HL-60 (cell line): Measurements from ENCODE around the gene FCHO2.

Experiments
- GABPA ChIP-seq: IDR thresholded peaks from 2 replicates; pipeline ENCODE4 v1.6.1; 2012; ENCODE audit warnings: low read depth
- POLR2AphosphoS5 ChIP-seq: IDR thresholded peaks from 2 replicates; pipeline ENCODE4 v1.6.1; 2012; ENCODE audit warnings: low read depth
- SPI1 ChIP-seq: IDR thresholded peaks from 2 replicates; pipeline ENCODE4 v1.6.1; 2012; ENCODE audit warnings: low read depth, mild to moderate bottlenecking, borderline replicate concordance
- TF ChIP-seq, protein P1 (sequence below): IDR thresholded peaks from one replicate; pipeline ENCODE4 v1.5.1; 2011; ENCODE audit warnings: low read length, control low read depth, inconsistent platforms; ENCODE audit not compliant: insufficient read depth
- TF ChIP-seq, protein P2 (sequence below): IDR thresholded peaks from 2 replicates; pipeline ENCODE4 v1.6.1; 2012; ENCODE audit warnings: low read depth; ENCODE audit not compliant: insufficient replicate concordance

DNA sequence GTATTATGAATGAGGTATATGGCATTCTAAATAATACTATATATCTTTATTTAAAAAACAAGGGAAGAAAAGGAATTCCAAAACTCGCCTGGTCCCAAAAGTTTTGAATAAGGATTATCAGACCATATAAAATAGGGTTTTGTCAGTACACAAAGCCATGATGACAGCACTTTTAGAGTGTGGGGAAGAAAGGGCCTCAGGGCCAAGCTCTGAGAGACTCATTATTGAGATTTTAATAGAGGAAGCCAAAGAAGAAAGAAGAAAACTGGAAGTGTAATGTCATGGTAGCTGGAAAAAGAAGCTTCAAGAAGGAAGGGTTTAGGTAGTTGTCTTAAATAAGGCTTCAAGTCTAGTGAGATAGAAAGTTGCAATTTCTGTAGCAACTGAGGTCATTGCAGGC is 53.0 kb downstream of the FCHO2 start:
- TF ChIP-seq, protein P1, sequence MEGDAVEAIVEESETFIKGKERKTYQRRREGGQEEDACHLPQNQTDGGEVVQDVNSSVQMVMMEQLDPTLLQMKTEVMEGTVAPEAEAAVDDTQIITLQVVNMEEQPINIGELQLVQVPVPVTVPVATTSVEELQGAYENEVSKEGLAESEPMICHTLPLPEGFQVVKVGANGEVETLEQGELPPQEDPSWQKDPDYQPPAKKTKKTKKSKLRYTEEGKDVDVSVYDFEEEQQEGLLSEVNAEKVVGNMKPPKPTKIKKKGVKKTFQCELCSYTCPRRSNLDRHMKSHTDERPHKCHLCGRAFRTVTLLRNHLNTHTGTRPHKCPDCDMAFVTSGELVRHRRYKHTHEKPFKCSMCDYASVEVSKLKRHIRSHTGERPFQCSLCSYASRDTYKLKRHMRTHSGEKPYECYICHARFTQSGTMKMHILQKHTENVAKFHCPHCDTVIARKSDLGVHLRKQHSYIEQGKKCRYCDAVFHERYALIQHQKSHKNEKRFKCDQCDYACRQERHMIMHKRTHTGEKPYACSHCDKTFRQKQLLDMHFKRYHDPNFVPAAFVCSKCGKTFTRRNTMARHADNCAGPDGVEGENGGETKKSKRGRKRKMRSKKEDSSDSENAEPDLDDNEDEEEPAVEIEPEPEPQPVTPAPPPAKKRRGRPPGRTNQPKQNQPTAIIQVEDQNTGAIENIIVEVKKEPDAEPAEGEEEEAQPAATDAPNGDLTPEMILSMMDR, result no peak
- no peak for TF ChIP-seq POLR2AphosphoS5
- no peak for TF ChIP-seq GABPA
- TF ChIP-seq, protein P2, sequence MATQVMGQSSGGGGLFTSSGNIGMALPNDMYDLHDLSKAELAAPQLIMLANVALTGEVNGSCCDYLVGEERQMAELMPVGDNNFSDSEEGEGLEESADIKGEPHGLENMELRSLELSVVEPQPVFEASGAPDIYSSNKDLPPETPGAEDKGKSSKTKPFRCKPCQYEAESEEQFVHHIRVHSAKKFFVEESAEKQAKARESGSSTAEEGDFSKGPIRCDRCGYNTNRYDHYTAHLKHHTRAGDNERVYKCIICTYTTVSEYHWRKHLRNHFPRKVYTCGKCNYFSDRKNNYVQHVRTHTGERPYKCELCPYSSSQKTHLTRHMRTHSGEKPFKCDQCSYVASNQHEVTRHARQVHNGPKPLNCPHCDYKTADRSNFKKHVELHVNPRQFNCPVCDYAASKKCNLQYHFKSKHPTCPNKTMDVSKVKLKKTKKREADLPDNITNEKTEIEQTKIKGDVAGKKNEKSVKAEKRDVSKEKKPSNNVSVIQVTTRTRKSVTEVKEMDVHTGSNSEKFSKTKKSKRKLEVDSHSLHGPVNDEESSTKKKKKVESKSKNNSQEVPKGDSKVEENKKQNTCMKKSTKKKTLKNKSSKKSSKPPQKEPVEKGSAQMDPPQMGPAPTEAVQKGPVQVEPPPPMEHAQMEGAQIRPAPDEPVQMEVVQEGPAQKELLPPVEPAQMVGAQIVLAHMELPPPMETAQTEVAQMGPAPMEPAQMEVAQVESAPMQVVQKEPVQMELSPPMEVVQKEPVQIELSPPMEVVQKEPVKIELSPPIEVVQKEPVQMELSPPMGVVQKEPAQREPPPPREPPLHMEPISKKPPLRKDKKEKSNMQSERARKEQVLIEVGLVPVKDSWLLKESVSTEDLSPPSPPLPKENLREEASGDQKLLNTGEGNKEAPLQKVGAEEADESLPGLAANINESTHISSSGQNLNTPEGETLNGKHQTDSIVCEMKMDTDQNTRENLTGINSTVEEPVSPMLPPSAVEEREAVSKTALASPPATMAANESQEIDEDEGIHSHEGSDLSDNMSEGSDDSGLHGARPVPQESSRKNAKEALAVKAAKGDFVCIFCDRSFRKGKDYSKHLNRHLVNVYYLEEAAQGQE, result no peak
- no peak for TF ChIP-seq SPI1
